ENCODE measurements around the gene FOXB1.

GRCh38 chr15:60039316-60039715 is 35.2 kb downstream of the FOXB1 start:
- no peak for TF ChIP-seq POLR2AphosphoS5 (IDR thresholded peaks at IDR 0.05)
- TF ChIP-seq, protein P1, sequence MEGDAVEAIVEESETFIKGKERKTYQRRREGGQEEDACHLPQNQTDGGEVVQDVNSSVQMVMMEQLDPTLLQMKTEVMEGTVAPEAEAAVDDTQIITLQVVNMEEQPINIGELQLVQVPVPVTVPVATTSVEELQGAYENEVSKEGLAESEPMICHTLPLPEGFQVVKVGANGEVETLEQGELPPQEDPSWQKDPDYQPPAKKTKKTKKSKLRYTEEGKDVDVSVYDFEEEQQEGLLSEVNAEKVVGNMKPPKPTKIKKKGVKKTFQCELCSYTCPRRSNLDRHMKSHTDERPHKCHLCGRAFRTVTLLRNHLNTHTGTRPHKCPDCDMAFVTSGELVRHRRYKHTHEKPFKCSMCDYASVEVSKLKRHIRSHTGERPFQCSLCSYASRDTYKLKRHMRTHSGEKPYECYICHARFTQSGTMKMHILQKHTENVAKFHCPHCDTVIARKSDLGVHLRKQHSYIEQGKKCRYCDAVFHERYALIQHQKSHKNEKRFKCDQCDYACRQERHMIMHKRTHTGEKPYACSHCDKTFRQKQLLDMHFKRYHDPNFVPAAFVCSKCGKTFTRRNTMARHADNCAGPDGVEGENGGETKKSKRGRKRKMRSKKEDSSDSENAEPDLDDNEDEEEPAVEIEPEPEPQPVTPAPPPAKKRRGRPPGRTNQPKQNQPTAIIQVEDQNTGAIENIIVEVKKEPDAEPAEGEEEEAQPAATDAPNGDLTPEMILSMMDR (IDR thresholded peaks at IDR 0.05) = no peak
- TF ChIP-seq EP300 (IDR thresholded peaks at IDR 0.05; ENCODE audit: low read depth) = no peak
- no peak for TF ChIP-seq POLR2A (IDR thresholded peaks at IDR 0.05)

Measured in transverse colon (tissue), 4 donors.